GM20000 (cell line): ENCODE data around the gene CYP19A1.

Source experiments
- DNase-seq: peaks from one replicate; pipeline ENCODE4 v3.0.0; 2012; ENCODE audit warnings: low spot score
- CTCF ChIP-seq: IDR thresholded peaks from 2 replicates; pipeline ENCODE4 v1.5.1; 2012; ENCODE audit warnings: mild to moderate bottlenecking, control low read depth; ENCODE audit errors: extremely low read depth, missing control alignments

CYP19A1 gene

DNA sequence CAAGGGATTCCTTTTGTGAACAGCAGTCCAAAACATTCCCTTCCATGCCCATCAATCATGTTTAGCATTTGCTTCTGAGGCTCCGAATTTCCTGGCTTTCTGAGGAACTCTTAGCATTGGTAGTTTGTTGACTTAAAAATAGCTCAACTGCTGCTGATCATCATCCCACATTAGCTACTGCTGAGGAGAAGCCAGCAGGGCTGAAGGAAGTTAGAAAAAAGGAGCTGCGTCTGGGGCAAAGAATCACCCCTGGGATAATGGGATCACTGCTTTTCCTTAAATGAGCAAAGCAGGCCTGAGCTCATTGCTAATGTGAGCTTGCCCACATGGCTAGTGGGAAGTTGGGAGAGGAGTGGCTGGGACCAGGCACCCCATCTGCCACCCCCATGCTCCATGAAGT lies 39.8 kb downstream of the CYP19A1 start:
- TF ChIP-seq CTCF = no peak
- no peak for DNase-seq

DNA sequence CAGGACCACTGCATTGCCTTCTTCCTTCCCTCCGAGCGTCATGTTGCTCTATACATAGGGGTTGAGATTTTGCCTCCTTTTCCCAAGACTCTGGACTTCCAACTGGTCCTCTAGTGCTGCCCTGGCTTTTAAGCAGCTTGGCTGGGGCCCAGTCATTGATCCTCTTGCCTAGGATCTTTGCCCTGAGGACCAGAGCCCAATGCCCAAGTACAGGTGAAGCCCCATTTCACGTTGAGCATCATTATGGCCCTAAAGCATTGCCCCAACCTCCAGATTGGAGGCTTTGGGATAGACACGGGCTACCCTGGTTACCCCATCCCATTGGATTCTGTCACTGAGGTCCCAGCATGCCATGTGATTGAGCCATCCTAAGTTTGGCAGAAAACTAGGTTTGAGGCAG lies 47.7 kb downstream of the CYP19A1 start:
- TF ChIP-seq CTCF = no peak
- DNase-seq = no peak

GRCh38 chr15:51289290-51289689 lies 49.1 kb downstream of the CYP19A1 start:
- no peak for TF ChIP-seq CTCF
- no peak for DNase-seq

DNA sequence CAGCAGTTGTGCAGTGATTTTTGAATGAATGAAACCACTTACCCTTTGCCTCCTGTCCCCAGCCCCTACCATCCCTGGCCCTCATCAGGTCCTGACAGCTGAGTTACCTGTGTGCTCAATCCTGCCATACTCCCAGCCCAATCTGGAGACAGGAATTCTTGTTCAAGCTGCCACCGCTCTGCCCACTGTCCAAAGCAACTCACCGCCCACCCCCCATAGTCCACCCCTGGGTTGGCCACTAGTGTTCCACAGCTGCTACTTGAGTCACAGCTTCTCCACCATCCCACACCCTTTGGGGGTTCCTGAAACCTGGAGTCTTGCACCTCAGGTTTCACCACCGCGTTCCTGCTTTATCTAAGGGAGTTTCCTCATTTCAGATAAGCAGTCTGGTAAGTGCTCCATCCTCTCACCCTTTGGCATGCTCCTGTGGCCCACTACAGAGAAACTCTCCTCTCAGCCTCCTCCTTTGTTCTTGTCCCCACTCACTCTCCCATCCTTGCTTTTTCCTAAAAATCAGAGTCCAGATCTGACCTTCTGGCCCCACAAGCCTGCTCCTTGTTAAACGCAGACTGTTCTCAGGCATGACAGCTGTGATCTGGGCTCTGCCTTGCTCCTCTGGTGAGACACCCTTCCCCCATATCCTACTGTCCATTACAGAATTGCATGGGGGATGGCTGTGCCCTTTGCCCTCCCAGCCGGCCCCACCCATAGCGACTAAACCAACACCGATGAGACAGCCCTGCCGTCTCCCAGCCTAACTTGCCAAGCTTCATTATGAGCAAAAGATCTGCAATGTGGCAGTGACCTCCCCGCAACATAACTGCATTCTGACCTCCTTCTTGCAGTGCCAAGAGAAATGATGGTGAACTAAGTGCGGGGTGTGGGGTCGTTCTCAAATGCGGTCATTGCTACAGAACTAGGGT lies 50.0 kb downstream of the CYP19A1 start:
- no peak for TF ChIP-seq CTCF
- no peak for DNase-seq

GRCh38 chr15:51286816-51287215 lies 51.6 kb downstream of the CYP19A1 start:
- TF ChIP-seq CTCF = no peak
- DNase-seq = no peak

DNA sequence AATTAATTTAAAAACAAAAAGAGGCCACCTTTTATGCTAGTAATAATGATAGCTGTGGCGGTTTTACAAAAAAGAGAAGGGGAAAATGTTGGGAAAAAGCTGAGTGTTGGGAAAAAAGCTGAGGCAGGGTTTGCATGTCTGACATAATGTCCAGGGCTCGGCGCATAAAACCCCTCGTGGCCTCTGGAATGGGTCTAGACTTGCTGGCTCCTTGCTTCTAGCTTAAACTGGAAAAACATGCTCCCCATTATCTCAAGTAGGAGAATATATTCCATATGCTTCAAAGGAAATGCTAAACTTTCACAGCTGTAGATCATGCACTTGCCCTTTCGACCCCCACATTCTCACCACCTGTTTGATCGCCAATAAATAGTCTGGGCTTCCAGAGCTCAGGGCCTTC lies 53.0 kb downstream of the CYP19A1 start:
- no peak for DNase-seq
- TF ChIP-seq CTCF = no peak

GRCh38 chr15:51284871-51285270 lies 53.5 kb downstream of the CYP19A1 start:
- no peak for DNase-seq
- no peak for TF ChIP-seq CTCF
